ENCODE measurements around the gene RBM19. TPM values are rescaled to one million over a fixed set of nuclear protein-coding genes. Genes with fewer than 3 reads are reported as not detected.

RBM19 gene
- polyA plus RNA-seq, 1 experiment = 15.5 TPM

DNA sequence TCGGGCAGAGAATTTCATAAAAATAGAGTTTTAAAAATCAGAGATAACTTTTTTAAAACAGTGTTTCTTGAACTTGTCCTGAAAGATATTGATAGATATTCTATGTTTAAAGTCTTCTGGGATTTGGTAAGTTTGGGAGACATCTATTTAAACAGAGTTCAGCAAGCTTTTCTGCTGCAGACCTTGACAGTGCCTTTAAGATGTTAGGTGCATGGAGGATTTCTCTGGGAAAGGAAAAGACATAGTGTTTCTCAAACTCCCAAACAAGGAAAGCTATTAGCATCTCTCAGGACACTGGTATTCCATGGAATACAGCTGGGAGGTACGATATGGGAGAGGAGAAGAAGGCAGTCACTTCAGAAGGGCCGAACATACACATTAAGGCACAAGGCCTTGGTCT, 97.8 kb downstream of the RBM19 start:
- POLR2A ChIA-PET = no interaction called here

DNA sequence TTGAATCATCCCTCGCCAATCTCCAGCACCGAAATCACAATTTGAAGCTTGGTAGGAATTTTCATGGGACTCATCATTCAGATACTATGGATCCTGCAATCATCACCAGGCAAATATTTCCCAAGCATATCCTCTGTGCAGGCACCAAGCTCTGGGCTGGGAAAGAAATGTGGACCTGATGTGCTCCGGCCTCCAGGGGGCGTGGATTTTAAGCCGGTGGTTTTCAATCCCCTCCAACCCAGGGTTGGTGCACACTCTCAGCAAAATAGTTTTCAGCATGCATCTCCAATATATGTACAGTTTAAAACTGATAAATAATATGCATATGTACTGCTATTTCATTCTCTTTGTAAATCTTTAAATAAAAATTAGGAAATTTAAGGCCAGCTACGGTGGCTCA, 98.9 kb downstream of the RBM19 start:
- no peak for DNase-seq (ENCODE audit: low read depth)
- H3K27me3 ChIP-seq (ENCODE audit: control insufficient read depth, insufficient read depth, low read length) = no peaks in the 10 kb centered on the region
- no peak overlapping the region for H3K4me3 ChIP-seq (ENCODE audit: low read depth, low read length)
- CTCF ChIA-PET = interaction anchor here (1.0 to 2.4 kb wide), 7 partner anchors 10 to 58 kb away, joined by 3 to 13 read pairs (median 3); no protein-coding TSS in a partner anchor
- H3K36me3 ChIP-seq (ENCODE audit: control insufficient read depth, insufficient read depth, low read length) = no peaks in the 10 kb centered on the region; the same call in 1 of the 2 replicates
- peak; percentile 48 for TF ChIP-seq CTCF (IDR thresholded peaks at IDR 0.05; ENCODE audit: insufficient read depth, low read depth, low read length)
- POLR2A ChIA-PET = no interaction called here

More for the DNA sequence above, 97.8 kb downstream of the RBM19 start:
- Histone ChIP-seq H3K36me3 (ENCODE audit: control insufficient read depth, insufficient read depth, low read length) (no peaks in the 10 kb centered on the region; the same call in 1 of the 2 replicates), H3K27me3 (ENCODE audit: control insufficient read depth, insufficient read depth, low read length) (no peaks in the 10 kb centered on the region), H3K4me3 (ENCODE audit: low read depth, low read length) (no peak overlapping the region)
- TF ChIP-seq CTCF (IDR thresholded peaks at IDR 0.05; ENCODE audit: insufficient read depth, low read depth, low read length) = no peak
- DNase-seq (ENCODE audit: low read depth) = no peak
- CTCF ChIA-PET = interaction anchor here (1.5 to 2.4 kb wide), 2 partner anchors 9 to 44 kb away, joined by 3 to 13 read pairs; no protein-coding TSS in a partner anchor

DNA sequence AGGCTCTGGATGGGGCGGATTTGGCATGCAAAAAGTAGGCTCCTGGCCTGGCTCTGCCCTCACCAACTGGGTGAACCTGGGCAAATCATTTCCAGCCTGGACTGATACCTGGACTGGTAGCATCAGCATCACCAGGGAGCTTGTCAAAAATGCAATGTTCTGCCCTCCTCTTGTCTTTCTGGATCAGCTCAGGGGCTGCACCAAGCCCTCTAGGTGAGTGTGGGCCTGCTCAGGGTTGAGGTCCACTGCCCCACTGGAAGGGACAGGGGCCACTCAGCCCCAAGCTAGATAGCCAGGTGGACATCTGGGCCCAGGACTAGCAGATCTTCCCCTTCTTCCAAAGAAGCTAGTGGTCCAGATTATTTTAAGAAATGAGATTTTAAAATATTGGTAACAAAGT, 99.6 kb downstream of the RBM19 start:
- DNase-seq (ENCODE audit: low read depth) = no peak
- ChIA-PET POLR2A (no interaction called here), CTCF (interaction anchor here (1.0 to 2.4 kb wide), 5 partner anchors 10 to 23 kb away, joined by 3 to 13 read pairs (median 3); no protein-coding TSS in a partner anchor)

GRCh38 chr12:113863455-113863845, 102.7 kb downstream of the RBM19 start:
- TF ChIP-seq CTCF (IDR thresholded peaks at IDR 0.05; ENCODE audit: insufficient read depth, low read depth, low read length) = no peak
- ChIA-PET CTCF (interaction anchor here (0.7 to 1.9 kb wide), 4 partner anchors 13 to 97 kb away, joined by 3 to 4 read pairs (median 4); no protein-coding TSS in a partner anchor), POLR2A (no interaction called here)
- Histone ChIP-seq H3K27me3 (ENCODE audit: control insufficient read depth, insufficient read depth, low read length) (no peaks in the 10 kb centered on the region), H3K4me3 (ENCODE audit: low read depth, low read length) (no peak overlapping the region), H3K36me3 (ENCODE audit: control insufficient read depth, insufficient read depth, low read length) (peaks cover 1% of the 10 kb centered on the region; the same call in 1 of the 2 replicates)
- DNase-seq (ENCODE audit: low read depth) = no peak

More for the DNA sequence above, 99.6 kb downstream of the RBM19 start:
- H3K4me3 ChIP-seq (ENCODE audit: low read depth, low read length) = no peak overlapping the region
- no peaks in the 10 kb centered on the region; the same call in 1 of the 2 replicates for H3K36me3 ChIP-seq (ENCODE audit: control insufficient read depth, insufficient read depth, low read length)
- no peaks in the 10 kb centered on the region for H3K27me3 ChIP-seq (ENCODE audit: control insufficient read depth, insufficient read depth, low read length)
- no peak for TF ChIP-seq CTCF (IDR thresholded peaks at IDR 0.05; ENCODE audit: insufficient read depth, low read depth, low read length)

GRCh38 chr12:113862590-113863454, 103.3 kb downstream of the RBM19 start:
- peak; percentile 25 for DNase-seq (ENCODE audit: low read depth)
- H3K36me3 ChIP-seq (ENCODE audit: control insufficient read depth, insufficient read depth, low read length) = peaks cover 6% of the 10 kb centered on the region; the same call in 1 of the 2 replicates
- H3K4me3 ChIP-seq (ENCODE audit: low read depth, low read length) = no peak overlapping the region
- ChIA-PET CTCF (interaction anchor here (0.7 to 1.9 kb wide), 4 partner anchors 14 to 449 kb away, joined by 3 to 4 read pairs (median 4); no protein-coding TSS in a partner anchor), POLR2A (no interaction called here)
- H3K27me3 ChIP-seq (ENCODE audit: control insufficient read depth, insufficient read depth, low read length) = no peaks in the 10 kb centered on the region
- TF ChIP-seq CTCF (IDR thresholded peaks at IDR 0.05; ENCODE audit: insufficient read depth, low read depth, low read length) = no peak
